ENCODE measurements around the gene SMOC1.

- TF ChIP-seq YY1 (IDR thresholded peaks at IDR 0.05; ENCODE audit: insufficient read depth, insufficient read length) (no peak), ZNF274 (IDR thresholded peaks at IDR 0.05; ENCODE audit: low read depth, low read length) (no peak)
These were observed 31.1 kb upstream of the SMOC1 start for GRCh38 chr14:69848156-69848555.
